HG02642 (cell line): ENCODE measurements around the gene CDY2B.
"Not testable (repeated sequence)": the region's sequence is repeated elsewhere in the genome, so short reads cannot be mapped to it uniquely, and the experiment has no call there.

Experiments used
- ATAC-seq: cut with Tn5 transposase; IDR thresholded peaks from one replicate; pipeline ENCODE4 v1.9.1; 2021; ENCODE audit warnings: mild to moderate bottlenecking; ENCODE audit not compliant: unreplicated experiment, poor library complexity

CDY2B gene

GRCh38 chrY:17880120-17880519, at the start of gene CDY2B:
TSS of gene CDY2B (minus strand) at chrY:17880220. CDS start at chrY:17879892, 328 bp downstream.
- not testable (repeated sequence) for ATAC-seq

GRCh38 chrY:17908009-17908408, 28.0 kb upstream of the CDY2B start:
- ATAC-seq = not testable (repeated sequence)

- ATAC-seq = not testable (repeated sequence)
These were observed 27.3 kb upstream of the CDY2B start for GRCh38 chrY:17907351-17907750.

GRCh38 chrY:17881697-17882096, 1.7 kb upstream of the CDY2B start:
- ATAC-seq = not testable (repeated sequence)

- ATAC-seq = not testable (repeated sequence)
These were observed 3.3 kb downstream of the CDY2B start for GRCh38 chrY:17876767-17877166.

- ATAC-seq = not testable (repeated sequence)
These were observed 4.6 kb downstream of the CDY2B start for GRCh38 chrY:17875401-17875800.

GRCh38 chrY:17871194-17871903, 8.7 kb downstream of the CDY2B start:
- not testable (repeated sequence) for ATAC-seq

GRCh38 chrY:17870737-17871136, 9.3 kb downstream of the CDY2B start:
- ATAC-seq = not testable (repeated sequence)

GRCh38 chrY:17867850-17868249, 12.2 kb downstream of the CDY2B start:
- not testable (repeated sequence) for ATAC-seq

- ATAC-seq = not testable (repeated sequence)
These were observed 19.4 kb downstream of the CDY2B start for GRCh38 chrY:17860634-17861033.

GRCh38 chrY:17856963-17857848, 22.8 kb downstream of the CDY2B start:
- not testable (repeated sequence) for ATAC-seq

- ATAC-seq = not testable (repeated sequence)
These were observed 23.5 kb downstream of the CDY2B start for GRCh38 chrY:17856508-17856907.

- ATAC-seq = not testable (repeated sequence)
These were observed 30.9 kb downstream of the CDY2B start for GRCh38 chrY:17849131-17849530.

GRCh38 chrY:17832149-17832548, 47.9 kb downstream of the CDY2B start:
- ATAC-seq = not testable (repeated sequence)
